T1000 (cell line): ENCODE measurements around the gene NKAIN1.

Experiments
- DNase-seq: peaks from one replicate; lab custom pipeline; 2025; ENCODE audit warnings: mixed read lengths; lab: John Stamatoyannopoulos, UW

NKAIN1 gene

GRCh38 chr1:31232689-31233088 is 7.0 kb downstream of the NKAIN1 start:
- no peak for DNase-seq

- DNase-seq: no peak
Observed at GRCh38 chr1:31231802-31232201, 7.9 kb downstream of the NKAIN1 start.

DNA sequence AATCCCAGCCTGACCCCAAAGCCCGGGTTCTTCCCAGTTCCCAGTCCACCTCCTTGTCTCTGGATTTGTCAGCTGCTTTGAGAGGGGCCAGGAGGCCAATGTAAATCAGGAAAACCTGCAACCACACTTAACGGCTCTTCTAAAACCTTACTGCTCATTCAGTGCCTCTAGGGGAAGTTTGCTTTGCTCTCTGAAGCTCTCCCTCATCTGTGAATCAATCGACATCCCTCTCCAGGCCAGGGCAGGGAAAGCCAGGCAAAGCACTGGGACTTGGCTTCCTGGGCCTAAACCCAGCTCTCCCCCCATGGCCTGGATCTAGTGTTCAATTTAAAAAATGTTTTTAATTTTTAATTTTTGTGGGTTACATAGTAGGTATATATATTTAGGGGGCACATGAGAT is 9.3 kb downstream of the NKAIN1 start:
- DNase-seq: no peak

DNA sequence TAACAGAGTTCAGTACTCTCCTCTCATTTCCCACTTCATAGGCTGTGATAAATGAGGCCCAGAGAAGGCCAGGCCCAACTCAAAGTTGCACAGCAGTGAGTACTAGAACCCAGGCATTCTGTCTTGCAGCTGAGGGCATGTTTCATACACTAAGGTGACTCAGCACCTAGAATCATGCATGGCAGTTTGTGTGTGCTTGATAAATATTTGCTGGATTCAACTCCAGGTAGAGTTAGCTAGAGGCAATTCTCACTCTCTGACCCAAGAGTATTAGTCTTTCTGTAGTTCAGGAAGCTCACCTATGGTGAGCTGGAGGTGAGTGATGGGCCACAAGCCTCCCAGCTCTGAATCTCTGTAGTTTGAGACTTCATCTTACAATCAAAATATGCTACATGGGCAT is 10.7 kb downstream of the NKAIN1 start:
- no peak for DNase-seq

DNA sequence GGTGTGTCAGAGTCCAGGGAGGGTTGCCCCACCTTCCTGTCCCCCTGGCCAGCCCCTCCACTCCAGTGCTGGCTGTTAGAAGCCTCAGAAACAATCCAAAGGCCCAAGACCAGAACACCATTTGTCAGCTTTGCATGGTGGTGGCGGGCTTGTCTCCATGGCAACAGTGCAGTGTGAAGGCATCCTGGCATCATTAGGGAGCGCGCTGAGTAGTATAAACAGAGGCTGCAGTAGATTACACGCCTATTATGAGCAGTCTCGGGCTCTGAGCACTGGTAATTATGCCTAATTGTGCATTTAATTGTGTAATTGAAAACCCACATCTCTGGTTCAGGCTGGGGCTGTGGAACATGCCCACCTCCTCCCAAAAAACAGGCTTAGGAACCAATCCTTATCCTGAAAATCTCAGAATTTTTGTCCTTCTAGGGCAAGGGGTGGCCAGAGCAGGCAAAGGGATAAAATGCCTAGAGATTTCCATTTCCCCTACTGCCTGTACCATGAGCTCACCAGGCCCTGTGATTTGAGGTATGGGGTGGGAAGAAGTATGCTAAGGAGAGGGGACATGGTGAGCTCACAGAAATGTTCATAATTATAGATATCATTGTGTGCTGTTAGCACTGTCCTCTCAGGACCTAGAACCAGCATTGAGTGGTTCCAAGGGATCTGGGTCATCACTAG is 11.7 kb downstream of the NKAIN1 start:
- no peak for DNase-seq

GRCh38 chr1:31224068-31224467 is 15.6 kb downstream of the NKAIN1 start:
- DNase-seq: no peak

GRCh38 chr1:31222176-31222575 is 17.5 kb downstream of the NKAIN1 start:
- DNase-seq: no peak

DNA sequence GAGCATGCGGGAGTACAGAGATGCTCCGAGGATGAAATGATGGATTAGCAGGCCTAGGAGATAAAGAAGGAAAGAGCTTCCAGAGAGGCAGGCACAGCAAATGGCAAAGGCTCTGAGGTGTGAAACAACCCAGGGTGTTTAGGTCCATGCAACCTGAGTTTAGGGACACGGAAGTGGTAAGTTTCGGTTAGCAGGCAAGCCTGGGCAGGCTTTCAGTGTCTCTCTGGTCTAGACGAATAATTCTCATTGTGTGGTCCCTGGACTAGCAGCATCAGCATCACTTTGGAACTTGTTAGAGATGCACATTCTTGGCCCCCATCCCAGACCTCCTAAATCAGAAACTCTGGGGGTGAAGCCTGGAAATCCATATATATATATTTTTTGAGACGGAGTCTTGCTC is 18.6 kb downstream of the NKAIN1 start:
- no peak for DNase-seq

- no peak for DNase-seq
Observed at GRCh38 chr1:31219489-31219888, 20.2 kb downstream of the NKAIN1 start.

DNA sequence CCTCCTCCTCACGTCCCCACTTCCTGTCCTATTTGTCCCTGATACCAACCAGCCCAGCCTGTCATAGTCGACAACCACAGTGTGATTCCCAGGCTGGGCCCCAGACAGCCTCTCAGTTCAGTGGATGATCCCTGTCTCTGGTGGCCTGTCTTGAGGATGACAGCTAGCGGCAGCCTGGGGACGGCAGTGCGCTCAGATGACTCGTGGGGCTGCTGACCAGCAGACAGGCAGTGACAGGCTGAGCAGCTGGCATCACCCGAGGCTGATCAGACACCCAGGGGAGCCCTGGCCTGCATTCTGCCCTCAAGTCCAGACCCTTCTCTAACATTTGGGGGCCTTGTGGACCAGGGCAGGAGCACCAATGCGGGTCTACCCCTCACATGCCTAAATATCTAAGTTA is 21.0 kb downstream of the NKAIN1 start:
- DNase-seq: no peak

GRCh38 chr1:31216016-31216415 is 23.7 kb downstream of the NKAIN1 start:
- DNase-seq: no peak

DNA sequence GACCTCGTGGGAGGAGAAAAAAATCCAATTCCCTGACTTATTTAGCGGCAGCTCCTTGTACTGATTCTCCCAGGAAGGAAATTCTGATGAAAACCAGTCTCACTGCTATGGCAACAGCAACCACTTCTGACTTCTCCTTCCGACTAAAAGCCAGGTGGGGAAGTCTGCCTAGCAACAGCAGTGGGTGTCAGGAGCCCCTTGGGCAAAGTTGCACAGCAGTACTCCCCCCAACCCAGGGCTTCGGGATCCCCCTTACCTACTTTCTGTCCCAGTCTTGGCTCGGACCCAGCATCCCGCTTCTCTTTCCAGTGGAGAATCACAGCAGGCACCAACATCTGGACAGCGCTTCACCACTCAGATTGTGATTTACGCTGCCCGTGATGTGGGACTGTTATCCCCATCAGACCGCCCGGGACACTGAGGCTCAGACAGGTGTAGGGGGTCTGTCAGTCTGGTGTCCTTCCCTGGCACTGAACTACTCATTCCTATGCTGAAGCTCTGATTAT is 24.6 kb downstream of the NKAIN1 start:
- DNase-seq: no peak

GRCh38 chr1:31214316-31215064 is 25.2 kb downstream of the NKAIN1 start:
- no peak for DNase-seq

DNA sequence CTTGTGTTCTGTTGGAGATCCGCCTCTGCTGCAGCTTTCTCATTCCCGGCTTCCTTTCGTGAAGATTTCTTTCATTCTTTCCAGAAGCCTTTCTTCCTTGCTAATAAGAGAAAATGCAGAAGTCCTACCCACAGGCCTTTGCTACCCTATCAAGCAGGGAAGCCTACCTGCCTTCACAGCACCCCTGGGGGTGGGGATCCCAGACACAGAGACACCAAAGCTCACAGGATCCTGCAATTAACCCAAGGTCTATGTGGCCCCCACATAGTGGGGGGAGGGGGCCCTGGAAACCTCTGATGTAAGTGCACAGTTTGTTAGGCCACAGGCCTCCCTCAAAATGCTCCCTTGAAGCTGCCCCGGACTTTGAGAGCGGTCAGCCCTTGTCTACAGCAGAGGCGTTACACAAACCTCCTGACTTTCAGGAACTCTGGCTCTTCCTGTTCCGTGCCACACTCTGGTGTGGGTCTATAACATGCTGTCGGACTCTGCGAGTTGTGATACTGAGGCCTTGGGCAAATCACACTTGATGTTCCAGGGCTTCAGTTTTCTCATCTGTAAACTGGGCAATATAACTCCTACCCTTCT is 31.2 kb downstream of the NKAIN1 start:
- no peak for DNase-seq

DNA sequence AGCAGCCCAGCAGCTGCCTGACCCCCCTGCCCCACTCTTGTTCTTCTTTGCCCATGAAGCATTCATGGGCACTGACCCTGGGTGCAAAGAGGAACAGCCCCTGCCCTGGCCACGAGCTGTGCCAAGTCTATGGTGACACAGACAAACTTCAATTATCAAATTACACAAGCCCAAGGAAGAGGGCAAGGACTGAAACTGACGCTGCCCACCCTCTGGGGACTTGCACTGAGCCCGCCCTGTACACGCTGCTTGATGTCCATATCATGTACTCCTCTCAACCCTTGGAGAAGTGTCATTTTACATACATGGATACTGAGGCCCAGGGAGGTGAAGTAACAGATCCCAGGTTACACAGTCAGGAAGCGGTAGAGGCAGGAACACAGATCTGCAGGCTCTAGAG is 32.1 kb downstream of the NKAIN1 start:
- DNase-seq: no peak

DNA sequence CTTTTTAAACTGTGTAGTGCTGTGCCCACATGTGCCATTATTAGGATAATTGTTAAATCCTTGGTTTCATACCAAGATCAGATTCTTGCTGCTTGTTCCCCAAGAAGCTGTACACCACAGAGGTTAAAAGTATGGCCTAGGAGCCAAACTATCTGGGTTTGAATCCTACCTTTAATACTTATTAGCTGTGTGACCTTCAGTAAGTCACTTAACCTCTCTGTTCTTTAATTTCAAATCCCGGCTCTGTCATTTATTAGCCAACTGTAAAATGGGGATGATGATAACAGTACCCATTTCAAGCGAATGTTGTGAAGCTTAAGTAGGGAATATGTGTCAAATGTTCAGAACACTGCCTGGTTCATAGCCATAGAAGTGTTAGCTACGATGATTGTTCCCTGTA is 32.6 kb downstream of the NKAIN1 start:
- no peak for DNase-seq

- no peak for DNase-seq
Observed at GRCh38 chr1:31203215-31203614, 36.5 kb downstream of the NKAIN1 start.

DNA sequence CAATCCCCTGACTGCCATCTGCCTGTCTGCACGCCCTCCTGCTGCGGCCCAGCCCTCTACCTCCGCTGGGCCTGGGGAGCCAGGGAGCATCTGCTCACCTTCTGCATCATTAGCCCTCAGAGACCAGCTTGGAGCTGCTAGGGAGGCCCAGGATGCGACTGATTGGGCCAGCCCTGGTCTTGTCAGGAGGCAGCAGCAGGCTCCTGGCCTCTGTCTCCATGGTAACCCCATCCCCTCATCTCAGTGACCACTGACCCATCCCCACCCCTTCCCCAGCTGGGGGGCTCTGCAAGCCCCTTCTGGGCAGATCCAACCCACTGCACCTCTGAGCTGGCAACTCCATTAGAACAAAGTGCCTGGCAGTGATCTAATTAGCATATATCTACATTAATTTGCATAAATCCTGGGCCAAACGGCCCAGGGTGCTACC is 37.7 kb downstream of the NKAIN1 start:
- DNase-seq: no peak

- DNase-seq: no peak
Observed at GRCh38 chr1:31199949-31200348, 39.7 kb downstream of the NKAIN1 start.

DNA sequence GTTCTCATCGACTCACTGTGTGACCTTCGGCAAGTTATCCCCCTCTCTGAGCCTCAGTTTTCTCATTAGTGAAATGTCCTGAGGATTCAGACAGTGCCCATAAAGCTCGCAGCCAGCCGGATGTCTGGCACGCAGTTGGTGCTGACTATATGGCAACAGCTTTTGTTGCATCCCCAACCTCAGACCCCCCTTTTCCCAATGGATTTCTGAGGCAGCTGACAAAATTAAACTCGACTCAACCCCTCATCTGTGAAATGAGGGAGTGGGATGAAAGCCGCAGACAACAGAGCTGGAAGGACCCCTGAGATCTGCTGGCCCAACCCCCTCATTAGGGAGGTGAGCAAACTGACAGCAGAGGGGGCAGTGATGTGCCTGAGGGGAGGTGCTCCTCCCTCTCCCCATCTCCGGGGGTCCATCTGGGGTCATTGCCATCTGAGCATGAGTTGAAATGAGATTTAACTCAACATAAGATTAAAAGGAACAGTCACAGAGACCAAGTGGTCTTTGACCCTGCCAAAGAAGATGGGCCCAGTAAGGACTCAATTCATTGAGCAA is 40.4 kb downstream of the NKAIN1 start:
- no peak for DNase-seq

GRCh38 chr1:31198600-31198999 is 41.1 kb downstream of the NKAIN1 start:
- no peak for DNase-seq

DNA sequence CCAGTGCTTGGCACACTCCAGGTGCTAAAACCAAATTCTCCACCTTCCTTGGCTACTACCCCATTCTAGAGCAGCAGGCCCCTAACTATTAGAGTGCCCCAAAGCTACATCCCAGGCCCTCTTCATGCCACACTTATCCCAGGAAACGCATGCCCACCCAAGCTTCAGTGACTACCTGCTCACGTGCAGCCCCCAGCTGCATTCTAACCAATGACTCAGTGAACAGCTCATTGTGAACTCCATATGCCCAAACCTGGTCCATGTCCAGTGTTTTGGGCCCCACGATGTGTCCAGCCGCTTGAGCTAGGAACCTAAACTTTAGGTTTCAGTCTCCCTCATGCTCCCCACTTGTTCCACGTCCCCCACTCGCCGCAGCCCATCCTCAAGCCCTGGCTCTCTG is 41.5 kb downstream of the NKAIN1 start:
- DNase-seq: no peak

- DNase-seq: no peak
Observed at GRCh38 chr1:31196685-31197084, 43.0 kb downstream of the NKAIN1 start.
